ENCODE data around the gene SEC14L5. TPM values are rescaled to one million over a fixed set of nuclear protein-coding genes. Genes with fewer than 3 reads are reported as not detected.

SEC14L5 gene
- polyA plus RNA-seq (2013), result 0.01 TPM

DNA sequence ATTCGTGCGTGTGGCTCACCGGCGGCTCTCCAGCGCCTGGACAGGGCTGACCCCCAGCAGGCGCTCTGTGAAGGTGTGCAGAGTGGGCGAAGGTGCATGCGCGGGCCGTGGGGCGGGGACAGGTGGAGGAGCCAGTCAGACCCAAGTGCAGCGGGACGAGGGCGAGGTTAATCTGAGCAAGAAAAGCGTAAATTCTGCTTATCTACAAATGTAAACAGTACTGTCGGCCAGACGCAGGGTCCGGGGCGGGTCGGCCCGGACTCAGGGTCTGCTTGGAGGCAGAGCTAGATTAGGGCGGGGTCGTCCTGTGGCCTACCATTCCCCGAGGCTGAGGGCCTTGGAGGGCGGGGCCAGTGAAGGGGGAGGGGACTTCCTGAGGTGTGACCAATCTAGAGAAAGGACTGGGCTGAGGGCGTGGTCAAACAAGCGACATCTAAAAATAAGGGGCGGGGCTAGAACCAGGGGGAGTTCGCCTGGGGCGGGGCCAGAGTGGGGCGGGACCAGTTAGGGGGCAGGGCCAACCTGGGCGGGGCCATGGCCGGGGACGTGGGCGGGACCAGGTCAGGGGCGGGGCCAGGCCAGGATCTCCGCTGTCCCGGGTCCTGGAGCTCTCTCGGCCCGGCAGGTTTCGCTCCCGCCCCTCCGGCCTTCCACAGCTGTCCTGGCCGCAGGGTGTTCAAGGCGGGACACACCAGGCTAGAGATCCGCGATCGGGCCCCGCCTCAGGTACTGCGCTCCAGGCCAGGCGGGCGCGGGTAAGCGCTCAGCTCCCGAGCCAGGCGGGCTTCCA, at the start of gene SEC14L5:
SEC14L5 (plus strand) TSS at position 611 of the 790 bp plus-strand sequence. CDS start 994 bp downstream, outside the sequence.
- CTCF ChIA-PET, result interaction anchor here (0.9 to 2.8 kb wide), 2 partner anchors 10 to 18 kb away, joined by 3 to 10 read pairs; no protein-coding TSS in a partner anchor
- POLR2A ChIA-PET, result interaction anchor here (0.5 kb wide), 1 partner anchor 628 kb away, joined by 3 read pairs; no protein-coding TSS in a partner anchor
- no peaks in the 10 kb centered on the region for H3K9me3 ChIP-seq (ENCODE audit: control extremely low read depth in 1 of 5, control insufficient read depth in 4 of 5, insufficient read depth in 2 of 5, low read depth in 1 of 5, low read length in 4 of 5)
- no peak within 1 kb of the TSS for H3K27ac ChIP-seq (ENCODE audit: insufficient read depth in 1 of 2, low read depth in 1 of 2, low read length in 2 of 2, poor library complexity in 1 of 2, severe bottlenecking in 2 of 2)
- no peaks in the 10 kb centered on the region for H3K36me3 ChIP-seq (ENCODE audit: control insufficient read depth in 4 of 4, insufficient read depth in 4 of 4, low read length in 3 of 4)
- peaks cover 0 to 24% (median 15%) of the 10 kb centered on the region in 4 experiments for H3K4me1 ChIP-seq (ENCODE audit: control extremely low read depth in 1 of 4, control insufficient read depth in 4 of 4, insufficient read depth in 4 of 4, low read length in 3 of 4)
- H3K27me3 ChIP-seq (replicated peaks in 2 of 5; ENCODE audit: control insufficient read depth in 4 of 5, insufficient read depth in 5 of 5, low read length in 4 of 5), result peaks cover 0 to 32% (median 7%) of the 10 kb centered on the region in 5 experiments
- peak; percentile 97 to 98 (median 98) for DNase-seq
- peak within 1 kb of the TSS; percentile 51 to 81 (median 70) for H3K4me3 ChIP-seq (ENCODE audit: control insufficient read depth in 1 of 7, extremely low read depth in 1 of 7, insufficient read depth in 4 of 7, low read depth in 2 of 7, low read length in 6 of 7)
- under 1% methylated on average over 56 of the region's 56 CpGs for WGBS (ENCODE audit: insufficient coverage)

DNA sequence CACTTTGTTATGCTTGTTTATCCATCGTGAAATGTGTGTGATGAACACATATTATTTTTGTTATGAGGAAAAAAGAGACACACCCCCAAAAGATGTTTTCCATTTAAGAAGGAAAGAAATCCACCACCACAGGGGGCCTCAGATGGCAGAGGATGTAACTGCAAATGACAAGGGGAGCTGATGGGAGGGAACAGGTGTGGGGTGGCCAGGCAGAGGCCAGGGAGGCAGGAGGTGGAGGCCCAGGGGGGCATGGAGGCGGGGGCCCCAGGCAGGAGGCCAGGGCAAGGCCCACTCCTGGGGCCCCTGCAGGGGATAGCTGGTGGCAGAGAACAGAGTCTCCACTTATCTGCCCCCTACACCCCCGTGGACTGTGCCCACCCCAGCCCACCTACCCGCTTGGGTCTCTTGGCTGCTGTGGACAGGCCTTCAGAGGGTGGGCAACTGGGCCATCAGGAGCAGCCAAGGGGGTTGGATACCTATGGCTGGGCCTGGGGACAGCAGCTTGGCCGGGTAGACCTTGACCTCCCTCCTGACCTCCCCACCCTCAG, 49.2 kb upstream of the SEC14L5 start:
- Histone ChIP-seq H3K4me1 (ENCODE audit: control extremely low read depth in 1 of 4, control insufficient read depth in 4 of 4, insufficient read depth in 4 of 4, low read length in 3 of 4) (no peaks in the 10 kb centered on the region), H3K4me3 (ENCODE audit: control insufficient read depth in 1 of 7, extremely low read depth in 1 of 7, insufficient read depth in 4 of 7, low read depth in 2 of 7, low read length in 6 of 7) (no peak overlapping the region), H3K9me3 (ENCODE audit: control extremely low read depth in 1 of 5, control insufficient read depth in 4 of 5, insufficient read depth in 2 of 5, low read depth in 1 of 5, low read length in 4 of 5) (no peaks in the 10 kb centered on the region), H3K27me3 (replicated peaks in 2 of 5; ENCODE audit: control insufficient read depth in 4 of 5, insufficient read depth in 5 of 5, low read length in 4 of 5) (peaks cover 0 to 2% (median 0%) of the 10 kb centered on the region in 5 experiments), H3K27ac (ENCODE audit: insufficient read depth in 1 of 2, low read depth in 1 of 2, low read length in 2 of 2, poor library complexity in 1 of 2, severe bottlenecking in 2 of 2) (no peak overlapping the region), H3K36me3 (ENCODE audit: control insufficient read depth in 4 of 4, insufficient read depth in 4 of 4, low read length in 3 of 4) (no peaks in the 10 kb centered on the region)
- POLR2A ChIA-PET, result no interaction called here
- CTCF ChIA-PET, result no interaction called here
- no peak for DNase-seq
- 100% methylated on average over 1 of the region's 5 CpGs for WGBS (ENCODE audit: insufficient coverage)

DNA sequence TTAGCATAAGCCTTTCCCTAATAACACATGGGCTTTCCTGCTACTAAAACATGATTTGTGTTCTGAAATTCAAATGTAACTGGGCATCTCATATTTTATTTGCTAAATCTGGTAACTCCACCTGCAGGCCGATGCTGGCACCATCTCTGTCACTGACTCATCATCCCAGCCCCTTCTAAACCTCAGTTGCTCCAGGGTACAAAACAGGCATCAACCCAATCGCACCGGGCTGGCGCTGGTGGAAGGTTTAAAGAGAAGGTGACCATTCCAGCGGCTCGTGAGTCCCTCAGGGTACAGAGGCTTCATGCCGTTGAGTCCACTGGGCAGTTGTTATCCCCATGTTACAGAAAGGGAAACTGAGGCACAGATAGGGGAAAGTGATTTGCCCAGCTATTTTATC, 48.3 kb upstream of the SEC14L5 start:
- Histone ChIP-seq H3K36me3 (ENCODE audit: control insufficient read depth in 4 of 4, insufficient read depth in 4 of 4, low read length in 3 of 4) (no peaks in the 10 kb centered on the region), H3K9me3 (ENCODE audit: control extremely low read depth in 1 of 5, control insufficient read depth in 4 of 5, insufficient read depth in 2 of 5, low read depth in 1 of 5, low read length in 4 of 5) (no peaks in the 10 kb centered on the region), H3K27me3 (replicated peaks in 2 of 5; ENCODE audit: control insufficient read depth in 4 of 5, insufficient read depth in 5 of 5, low read length in 4 of 5) (peaks cover 0 to 2% (median 0%) of the 10 kb centered on the region in 5 experiments), H3K4me1 (ENCODE audit: control extremely low read depth in 1 of 4, control insufficient read depth in 4 of 4, insufficient read depth in 4 of 4, low read length in 3 of 4) (no peaks in the 10 kb centered on the region), H3K4me3 (ENCODE audit: control insufficient read depth in 1 of 7, extremely low read depth in 1 of 7, insufficient read depth in 4 of 7, low read depth in 2 of 7, low read length in 6 of 7) (no peak overlapping the region), H3K27ac (ENCODE audit: insufficient read depth in 1 of 2, low read depth in 1 of 2, low read length in 2 of 2, poor library complexity in 1 of 2, severe bottlenecking in 2 of 2) (no peak overlapping the region)
- 93% methylated on average over 4 of the region's 7 CpGs for whole genome bisulfite sequencing (ENCODE audit: insufficient coverage)
- POLR2A ChIA-PET, result no interaction called here
- DNase-seq, result no peak
- CTCF ChIA-PET, result no interaction called here

DNA sequence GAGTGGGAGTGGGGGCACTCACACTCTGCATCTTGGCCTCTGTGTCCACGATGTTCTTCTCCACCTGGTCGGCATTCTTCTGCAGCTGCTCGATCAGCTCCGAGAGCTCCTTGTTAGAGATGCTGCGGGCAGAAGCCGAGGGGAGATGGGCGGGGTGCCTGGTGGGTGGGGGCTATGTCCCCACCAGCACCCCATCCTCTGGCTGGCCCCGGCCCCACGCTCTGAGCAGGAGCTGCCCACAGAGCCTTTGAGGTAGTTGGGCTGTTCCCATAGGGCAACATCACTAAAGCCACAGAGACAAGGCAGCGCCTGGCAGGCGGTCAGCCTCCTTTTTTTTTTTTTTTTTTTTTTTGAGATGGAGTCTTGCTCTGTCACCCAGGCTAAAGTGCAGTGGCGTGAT, 47.3 kb upstream of the SEC14L5 start:
- H3K4me3 ChIP-seq (ENCODE audit: control insufficient read depth in 1 of 7, extremely low read depth in 1 of 7, insufficient read depth in 4 of 7, low read depth in 2 of 7, low read length in 6 of 7), result no peak overlapping the region
- POLR2A ChIA-PET, result no interaction called here
- no peaks in the 10 kb centered on the region for H3K4me1 ChIP-seq (ENCODE audit: control extremely low read depth in 1 of 4, control insufficient read depth in 4 of 4, insufficient read depth in 4 of 4, low read length in 3 of 4)
- CTCF ChIA-PET, result no interaction called here
- WGBS (ENCODE audit: insufficient coverage), result 97% methylated on average over 8 of the region's 12 CpGs
- peaks cover 0 to 2% (median 0%) of the 10 kb centered on the region in 5 experiments for H3K27me3 ChIP-seq (replicated peaks in 2 of 5; ENCODE audit: control insufficient read depth in 4 of 5, insufficient read depth in 5 of 5, low read length in 4 of 5)
- no peak for DNase-seq
- H3K36me3 ChIP-seq (ENCODE audit: control insufficient read depth in 4 of 4, insufficient read depth in 4 of 4, low read length in 3 of 4), result no peaks in the 10 kb centered on the region
- no peaks in the 10 kb centered on the region for H3K9me3 ChIP-seq (ENCODE audit: control extremely low read depth in 1 of 5, control insufficient read depth in 4 of 5, insufficient read depth in 2 of 5, low read depth in 1 of 5, low read length in 4 of 5)
- no peak overlapping the region for H3K27ac ChIP-seq (ENCODE audit: insufficient read depth in 1 of 2, low read depth in 1 of 2, low read length in 2 of 2, poor library complexity in 1 of 2, severe bottlenecking in 2 of 2)

DNA sequence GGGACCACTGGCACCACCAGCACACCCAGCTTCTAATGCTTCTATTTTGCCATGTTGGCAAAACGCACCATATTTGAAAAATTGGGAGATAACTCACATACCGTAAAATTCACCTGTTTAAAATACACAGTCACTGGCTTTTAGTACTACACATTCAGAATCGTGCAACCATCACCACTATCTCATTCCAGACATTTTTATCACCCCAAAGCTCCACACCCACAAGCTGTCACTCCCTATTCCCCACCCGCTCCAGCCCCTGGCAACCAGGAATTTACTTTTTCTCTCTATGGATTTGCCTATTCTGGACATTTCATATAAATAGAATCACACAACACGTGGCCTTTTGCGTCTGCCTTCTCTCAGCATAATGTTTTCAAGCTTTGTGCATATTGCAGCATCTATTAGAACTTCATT, 46.2 kb upstream of the SEC14L5 start:
- POLR2A ChIA-PET, result no interaction called here
- H3K9me3 ChIP-seq (ENCODE audit: control extremely low read depth in 1 of 5, control insufficient read depth in 4 of 5, insufficient read depth in 2 of 5, low read depth in 1 of 5, low read length in 4 of 5), result no peaks in the 10 kb centered on the region
- H3K4me1 ChIP-seq (ENCODE audit: control extremely low read depth in 1 of 4, control insufficient read depth in 4 of 4, insufficient read depth in 4 of 4, low read length in 3 of 4), result no peaks in the 10 kb centered on the region
- no peak overlapping the region for H3K4me3 ChIP-seq (ENCODE audit: control insufficient read depth in 1 of 7, extremely low read depth in 1 of 7, insufficient read depth in 4 of 7, low read depth in 2 of 7, low read length in 6 of 7)
- peaks cover 0 to 2% (median 0%) of the 10 kb centered on the region in 5 experiments for H3K27me3 ChIP-seq (replicated peaks in 2 of 5; ENCODE audit: control insufficient read depth in 4 of 5, insufficient read depth in 5 of 5, low read length in 4 of 5)
- DNase-seq, result no peak
- CTCF ChIA-PET, result interaction anchor here (1.3 to 1.6 kb wide), 3 partner anchors 20 to 44 kb away, joined by 3 to 4 read pairs (median 3); no protein-coding TSS in a partner anchor
- no peaks in the 10 kb centered on the region for H3K36me3 ChIP-seq (ENCODE audit: control insufficient read depth in 4 of 4, insufficient read depth in 4 of 4, low read length in 3 of 4)
- 86% methylated on average over 6 of the region's 6 CpGs for WGBS (ENCODE audit: insufficient coverage)
- no peak overlapping the region for H3K27ac ChIP-seq (ENCODE audit: insufficient read depth in 1 of 2, low read depth in 1 of 2, low read length in 2 of 2, poor library complexity in 1 of 2, severe bottlenecking in 2 of 2)

DNA sequence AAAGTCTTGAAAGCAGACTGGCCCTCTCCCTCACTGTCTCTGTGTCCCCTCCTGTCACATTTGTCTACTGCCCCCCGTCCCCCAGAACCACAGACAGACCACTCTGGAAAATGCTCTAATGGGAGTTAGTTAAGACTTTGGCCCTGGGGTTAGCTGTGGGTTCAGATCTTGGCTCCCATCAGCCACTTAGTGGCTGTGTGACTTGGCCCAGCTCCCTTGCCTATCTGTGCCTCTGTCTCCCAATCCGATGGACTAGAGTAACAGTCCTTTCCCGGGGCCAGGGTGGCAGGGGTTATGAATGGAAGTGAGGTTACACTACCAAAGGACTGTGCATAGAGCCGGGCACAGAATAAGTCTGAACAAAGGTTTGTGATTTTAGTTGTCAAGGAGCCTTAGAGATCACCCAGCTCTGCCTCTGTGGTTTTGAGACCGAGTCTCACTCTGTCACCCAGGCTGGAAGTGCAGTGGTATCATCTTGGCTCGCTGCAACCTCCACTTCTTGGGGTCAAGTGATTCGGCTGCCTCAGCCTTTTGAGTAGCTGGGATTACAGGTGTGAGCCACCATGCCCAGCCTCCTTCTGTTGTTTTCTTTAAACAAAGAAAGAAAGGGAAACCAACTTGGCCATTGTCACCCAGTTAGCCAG, 44.9 kb upstream of the SEC14L5 start:
- H3K4me1 ChIP-seq (ENCODE audit: control extremely low read depth in 1 of 4, control insufficient read depth in 4 of 4, insufficient read depth in 4 of 4, low read length in 3 of 4), result no peaks in the 10 kb centered on the region
- no peak for DNase-seq
- ChIA-PET POLR2A (no interaction called here), CTCF (interaction anchor here (1.4 to 1.6 kb wide), 2 partner anchors 12 to 43 kb away, joined by 3 to 4 read pairs; no protein-coding TSS in a partner anchor)
- WGBS (ENCODE audit: insufficient coverage), result 89% methylated on average over 7 of the region's 7 CpGs
- peaks cover 0 to 2% (median 0%) of the 10 kb centered on the region in 5 experiments for H3K27me3 ChIP-seq (replicated peaks in 2 of 5; ENCODE audit: control insufficient read depth in 4 of 5, insufficient read depth in 5 of 5, low read length in 4 of 5)
- no peaks in the 10 kb centered on the region for H3K36me3 ChIP-seq (ENCODE audit: control insufficient read depth in 4 of 4, insufficient read depth in 4 of 4, low read length in 3 of 4)
- no peaks in the 10 kb centered on the region for H3K9me3 ChIP-seq (ENCODE audit: control extremely low read depth in 1 of 5, control insufficient read depth in 4 of 5, insufficient read depth in 2 of 5, low read depth in 1 of 5, low read length in 4 of 5)
- no peak overlapping the region for H3K27ac ChIP-seq (ENCODE audit: insufficient read depth in 1 of 2, low read depth in 1 of 2, low read length in 2 of 2, poor library complexity in 1 of 2, severe bottlenecking in 2 of 2)
- H3K4me3 ChIP-seq (ENCODE audit: control insufficient read depth in 1 of 7, extremely low read depth in 1 of 7, insufficient read depth in 4 of 7, low read depth in 2 of 7, low read length in 6 of 7), result no peak overlapping the region
